ENCODE measurements around the gene COL20A1.

Gene COL20A1

GRCh38 chr20:63351326-63351700, 58.3 kb downstream of the COL20A1 start:
- DNase-seq = no peak

DNA sequence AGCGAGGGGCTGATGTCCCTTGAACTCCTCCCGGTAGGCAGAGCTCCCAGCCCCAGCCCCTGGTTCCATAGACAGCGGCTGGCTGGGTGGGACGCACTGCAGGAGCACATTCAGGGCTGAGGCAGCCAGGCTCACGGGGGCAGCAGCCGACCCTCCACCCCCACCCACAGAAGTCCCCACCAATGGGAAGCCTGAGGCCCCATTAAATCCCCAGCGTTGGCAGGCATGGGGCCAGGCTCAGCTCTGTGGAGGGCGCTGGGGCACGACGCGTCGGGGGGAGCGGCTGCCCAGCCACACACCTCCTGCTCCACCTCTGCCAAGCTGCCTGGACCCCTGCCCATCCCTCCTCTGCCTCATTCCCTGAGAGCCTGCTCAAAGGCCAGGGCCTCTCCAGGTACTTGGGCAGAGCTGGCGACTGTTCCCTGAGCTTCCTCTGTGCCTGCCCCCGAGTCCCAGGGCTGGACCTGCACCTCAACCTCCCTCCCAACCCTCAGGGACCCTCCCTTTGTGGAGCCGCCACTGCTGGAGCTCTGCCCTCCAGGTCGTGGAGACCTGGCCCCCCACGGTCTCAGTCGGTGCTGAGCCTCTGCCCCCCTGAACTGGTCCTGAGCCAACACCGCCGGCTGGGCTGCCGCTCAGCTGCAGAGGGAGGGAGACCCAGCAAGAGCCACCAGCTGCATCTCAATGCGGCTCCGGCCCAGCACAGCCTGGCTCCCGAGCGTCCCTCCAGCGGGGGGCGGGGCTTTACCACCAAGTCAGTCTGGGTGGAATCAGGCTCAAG, 59.0 kb downstream of the COL20A1 start:
- no peak for DNase-seq

- DNase-seq = no peak
These were observed 59.8 kb downstream of the COL20A1 start for GRCh38 chr20:63352811-63353221.

DNA sequence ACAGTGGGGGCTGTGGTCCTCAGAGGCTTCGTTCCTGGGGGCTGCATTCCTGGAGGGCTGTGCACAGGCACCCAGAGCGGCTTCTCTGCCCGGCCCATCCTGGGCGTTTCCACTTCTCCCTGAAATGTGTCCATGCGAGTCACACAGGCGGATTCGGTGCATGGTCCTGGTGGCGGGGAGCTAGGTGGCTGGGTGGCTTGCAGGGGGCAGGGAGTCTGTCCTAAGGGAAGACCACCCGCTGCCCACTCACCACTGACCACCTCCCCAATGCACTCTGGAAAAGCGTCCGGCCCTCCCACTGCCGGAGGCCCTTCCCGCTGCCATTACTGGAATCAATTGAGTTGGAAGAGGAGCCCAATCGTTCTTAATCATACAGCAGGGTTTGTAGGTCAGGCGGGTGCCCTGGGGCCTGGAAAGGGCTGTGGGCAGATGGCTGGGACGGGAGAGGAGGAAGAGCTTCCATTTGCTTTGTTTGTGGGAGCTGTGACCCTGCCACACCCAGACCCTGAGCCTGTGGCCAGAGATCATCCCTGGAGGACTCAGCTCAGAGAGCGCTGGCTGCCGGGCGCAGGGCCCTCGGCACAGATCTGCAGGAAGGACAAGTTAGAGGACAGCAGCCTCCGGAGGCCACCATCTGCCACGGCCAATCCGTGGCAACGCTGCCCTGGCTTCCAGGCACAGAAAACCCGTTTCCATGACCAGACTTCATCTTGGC, 61.8 kb downstream of the COL20A1 start:
- no peak for DNase-seq

- DNase-seq = no peak
These were observed 62.9 kb downstream of the COL20A1 start for GRCh38 chr20:63355781-63356295.

DNA sequence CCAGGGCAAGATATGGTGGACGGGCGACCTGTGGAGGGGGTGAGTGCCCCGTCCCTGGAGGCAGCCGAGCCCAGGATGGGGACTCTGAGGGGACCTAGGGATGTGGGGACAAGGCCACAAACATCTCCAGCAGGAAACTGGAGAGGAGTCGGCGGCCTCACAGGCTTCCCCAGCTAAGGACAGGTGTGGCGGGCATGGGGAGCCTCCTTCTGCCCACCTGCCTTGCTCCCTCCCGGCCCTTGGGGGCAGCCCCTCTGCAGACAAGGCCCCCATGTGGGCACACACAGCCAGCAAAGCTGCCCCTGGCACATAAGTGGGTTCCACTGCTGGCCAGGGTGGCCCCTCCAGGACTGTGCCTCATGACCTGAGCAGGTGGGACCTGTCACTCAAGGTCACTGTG, 63.5 kb downstream of the COL20A1 start:
- DNase-seq = no peak

DNA sequence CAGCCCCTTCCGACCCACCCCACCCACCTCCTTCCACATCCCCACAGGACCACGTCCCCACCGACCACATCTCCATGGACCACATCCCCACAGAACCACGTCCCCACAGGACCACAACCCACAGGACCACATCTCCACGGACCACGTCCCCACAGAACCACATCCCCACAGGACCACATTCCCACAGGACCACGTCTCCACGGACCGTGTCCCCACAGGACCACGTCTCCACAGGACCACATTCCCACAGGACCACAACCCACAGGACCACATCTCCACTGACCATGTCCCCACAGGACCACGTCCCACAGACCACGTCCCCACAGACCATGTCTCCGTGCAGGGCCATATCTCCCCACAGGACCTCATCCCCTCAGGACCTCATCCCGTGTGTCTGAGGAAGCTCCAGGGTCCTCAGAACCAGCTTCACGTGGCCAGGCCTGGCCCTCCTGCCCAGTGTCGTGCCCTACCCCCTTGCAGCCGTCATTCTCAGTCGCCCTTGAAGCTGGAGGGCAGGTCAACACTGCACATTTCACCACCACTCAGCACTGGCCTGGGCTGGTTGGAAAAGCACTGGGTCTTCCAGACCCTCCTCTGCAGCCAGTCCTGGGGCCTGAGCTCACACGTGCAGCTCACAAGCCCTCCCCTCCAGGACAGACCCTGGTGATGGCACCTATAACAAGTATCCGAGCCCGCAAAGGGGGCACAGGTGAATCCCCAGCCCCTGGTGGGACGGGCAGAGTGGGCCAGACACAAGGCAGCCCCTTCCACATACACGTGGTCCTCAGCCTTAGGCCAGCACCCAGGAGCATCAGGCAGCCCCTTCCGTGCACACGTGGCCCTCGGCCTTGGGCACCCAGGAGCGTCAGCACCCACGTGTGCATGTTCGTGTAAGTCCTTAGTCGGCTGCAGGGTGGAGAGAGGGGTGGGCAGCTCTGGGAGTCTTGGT, 64.2 kb downstream of the COL20A1 start:
- DNase-seq = no peak

GRCh38 chr20:63357921-63358905, 65.2 kb downstream of the COL20A1 start:
- no peak for DNase-seq

GRCh38 chr20:63359164-63359934, 66.4 kb downstream of the COL20A1 start:
- no peak for DNase-seq

DNA sequence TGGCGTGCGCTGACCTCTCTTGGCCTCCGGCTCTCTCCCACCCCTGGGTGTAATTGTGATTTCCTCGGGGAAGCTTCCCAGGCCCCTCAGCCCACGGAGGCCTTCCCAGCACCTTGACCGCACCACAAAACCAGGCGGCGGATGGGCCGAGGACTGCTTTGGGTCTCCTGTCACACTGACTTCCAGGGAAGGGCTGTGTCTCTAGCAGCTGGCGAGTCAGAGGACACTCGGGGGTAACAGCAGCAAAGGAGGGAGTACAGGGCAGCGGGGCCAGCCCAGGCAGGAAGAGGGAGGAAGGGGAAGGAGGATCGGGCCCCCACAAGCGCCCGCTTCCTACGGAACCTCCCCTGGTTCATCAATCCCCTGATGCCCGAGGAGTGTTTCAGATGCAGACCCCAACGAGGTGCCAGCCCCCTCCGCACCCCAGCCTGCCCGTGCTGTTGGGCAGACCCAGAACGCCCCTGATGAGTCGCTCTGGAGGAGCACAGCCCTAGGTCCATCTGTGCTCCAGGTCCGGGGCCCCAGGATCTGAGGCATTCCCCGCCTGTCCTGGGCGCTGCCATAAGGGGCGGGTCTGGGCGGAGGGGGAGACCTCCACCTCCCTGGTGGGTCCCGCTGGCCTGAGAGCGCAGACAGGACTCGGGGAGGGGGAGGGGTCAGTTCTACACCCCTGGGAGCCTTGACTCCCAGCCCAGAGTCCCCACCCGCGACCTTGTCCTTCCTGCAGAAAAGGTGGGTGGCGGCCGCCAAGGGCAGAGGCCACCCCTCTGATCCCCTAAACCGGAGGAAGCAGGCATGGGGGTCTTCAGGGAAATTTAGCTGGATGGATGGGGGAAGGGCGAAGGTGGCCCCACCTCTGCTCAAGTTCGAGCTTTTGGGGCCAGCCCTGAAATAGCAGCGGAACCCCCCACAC, 67.2 kb downstream of the COL20A1 start:
- DNase-seq = no peak

DNA sequence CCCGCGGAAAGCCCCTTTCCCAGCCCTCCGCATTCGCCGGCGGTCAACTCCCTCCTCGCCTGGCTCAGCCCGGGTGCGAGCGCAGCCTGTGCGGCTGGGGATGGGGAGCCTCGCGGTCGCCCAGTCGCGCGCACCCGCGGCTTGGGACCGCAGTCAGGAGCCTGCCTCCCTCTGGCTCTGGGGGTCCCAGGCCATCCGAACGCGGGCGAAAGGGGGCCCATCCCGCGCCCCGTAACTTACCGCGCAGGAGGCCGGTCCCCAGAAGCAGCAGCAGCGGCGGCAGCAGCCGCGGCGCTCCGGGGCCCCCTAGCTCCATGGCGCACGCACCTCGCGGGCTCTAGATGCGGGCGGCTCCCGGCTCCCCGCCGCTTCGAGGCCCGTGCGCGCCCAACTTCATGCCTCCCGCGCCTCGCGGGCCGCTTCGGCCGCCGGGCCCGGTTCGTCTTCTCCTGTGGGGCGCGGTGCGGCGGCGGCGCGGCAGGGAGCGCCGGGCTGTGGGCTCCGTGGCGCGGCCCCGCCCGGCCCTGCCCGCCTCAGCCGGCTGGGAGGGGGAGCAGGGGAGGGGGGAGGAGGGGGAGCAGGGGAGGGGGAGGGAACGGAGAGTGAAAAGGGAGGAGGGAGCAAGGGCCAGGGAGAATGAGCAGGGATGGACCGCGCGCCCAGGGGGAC, 68.0 kb downstream of the COL20A1 start, which contains the start of gene CHRNA4:
TSS of gene CHRNA4 (minus strand) at position 500 of the 669 bp plus-strand sequence. CDS start at position 316, 184 bp downstream.
- DNase-seq = no peak

DNA sequence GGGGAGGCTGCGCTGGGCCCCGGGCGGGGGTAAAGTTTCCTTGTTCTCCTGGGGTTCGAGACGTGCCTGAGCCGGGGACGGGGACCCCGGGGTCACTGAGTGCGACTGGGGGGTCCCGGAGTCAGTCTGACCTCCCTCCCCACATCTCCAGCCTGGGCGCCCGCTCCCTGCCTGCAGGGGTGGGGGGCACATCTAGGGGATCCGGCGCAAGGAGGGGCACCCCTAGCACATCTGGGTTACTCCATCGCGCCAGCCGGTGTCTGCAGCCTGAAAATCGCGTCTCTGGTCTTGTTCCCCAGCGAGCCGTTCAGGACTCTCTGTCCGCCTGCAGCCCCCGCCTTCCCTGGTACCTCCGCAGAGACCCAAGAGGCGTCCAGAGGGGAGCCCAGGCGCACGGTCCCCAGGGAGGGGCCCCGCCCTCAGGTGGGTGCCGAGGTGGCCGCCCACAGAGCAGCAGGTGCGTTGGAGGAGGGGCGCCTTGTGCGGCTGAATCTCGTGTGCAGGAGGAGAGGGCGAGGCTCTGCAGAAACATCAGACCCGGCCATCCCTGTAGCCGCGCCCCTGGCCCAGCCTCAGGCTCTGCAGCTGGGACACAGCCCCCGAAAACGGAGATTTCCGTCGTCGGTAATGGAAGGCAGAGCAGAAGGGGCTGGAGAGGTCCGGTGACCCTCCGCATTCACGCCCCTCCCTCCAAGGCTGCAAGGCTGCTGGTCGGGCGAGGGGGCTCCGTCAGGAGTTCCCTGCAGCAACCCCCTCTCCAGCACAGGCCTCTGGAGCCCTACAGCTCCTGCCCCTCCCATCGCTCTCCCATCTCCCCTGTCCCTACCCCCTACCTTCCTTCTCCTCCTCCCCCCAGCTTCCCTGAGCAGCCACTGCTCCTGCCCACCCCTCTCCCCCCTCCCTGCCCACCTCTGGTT, 68.8 kb downstream of the COL20A1 start:
- no peak for DNase-seq

DNA sequence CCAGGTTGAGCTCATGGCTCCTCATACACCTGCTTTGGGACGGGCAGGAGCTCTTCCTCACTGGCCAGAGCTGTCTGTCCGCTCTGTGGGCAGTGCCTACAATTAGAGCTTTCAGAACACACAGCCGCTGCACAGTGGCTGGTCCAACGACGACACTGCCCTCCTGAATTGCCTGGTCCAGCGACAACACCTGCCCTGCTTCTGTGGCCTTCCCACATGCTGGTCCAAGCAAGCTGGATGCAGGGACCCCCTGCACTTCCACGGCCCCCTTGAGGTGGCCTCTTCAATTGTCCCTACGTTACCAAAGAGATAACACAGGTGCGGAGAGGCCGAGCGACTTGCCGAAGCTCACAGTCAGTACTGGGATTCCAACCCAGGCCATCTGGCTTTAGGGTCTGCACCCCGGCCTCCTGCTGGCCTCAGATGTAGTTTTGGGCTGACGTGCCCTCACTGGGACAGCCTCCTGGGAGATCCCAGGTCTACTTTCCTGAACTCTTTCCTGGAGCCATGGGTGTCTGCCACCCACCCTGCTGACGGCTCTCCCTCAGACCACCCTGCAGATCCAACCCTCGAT, 69.5 kb downstream of the COL20A1 start:
- DNase-seq = no peak

DNA sequence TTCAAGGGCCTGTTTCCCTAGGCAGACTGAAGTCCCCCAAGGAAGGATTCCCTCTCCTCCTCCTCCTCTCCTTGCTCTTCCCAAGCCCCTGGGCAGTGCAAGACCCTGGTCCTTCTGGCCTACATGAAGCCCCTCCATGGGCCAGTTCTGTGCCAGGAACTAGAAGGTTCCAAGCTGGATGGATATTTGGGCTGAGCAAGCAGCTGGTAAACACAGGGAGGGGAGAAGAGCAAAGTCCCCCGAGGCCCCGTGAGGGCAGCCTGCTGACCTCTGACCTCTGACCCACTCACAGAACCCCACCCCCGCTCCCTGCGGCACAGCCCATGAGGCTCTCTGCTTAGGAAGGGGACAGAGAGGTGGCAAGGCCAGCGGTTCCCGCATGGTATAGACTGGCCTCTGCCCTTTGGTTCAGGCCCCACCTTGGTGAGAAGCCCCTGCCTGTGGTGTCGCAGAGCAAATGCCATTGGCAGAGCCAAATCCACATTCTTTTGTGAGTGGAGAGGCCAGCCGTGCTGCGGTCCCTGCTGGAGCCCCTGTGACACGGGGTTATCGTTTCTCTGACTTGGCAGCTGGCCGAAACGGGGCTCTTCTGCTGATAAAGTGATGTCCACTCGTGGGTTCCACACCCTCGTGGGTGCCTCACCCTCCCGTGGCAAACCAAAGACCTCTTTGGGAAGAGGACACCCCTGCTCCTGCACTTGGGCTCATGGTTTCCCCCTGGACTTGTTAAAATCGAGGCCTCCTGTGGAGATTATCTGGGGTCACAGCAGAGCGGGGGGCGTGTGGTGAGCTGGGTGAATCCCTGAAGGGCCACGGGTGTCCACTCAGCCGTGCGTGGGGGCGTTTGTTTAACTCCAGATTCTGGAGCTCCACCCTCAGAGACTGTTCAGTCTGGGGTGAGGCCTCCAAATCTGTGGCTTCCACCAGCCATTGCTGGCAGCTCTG, 70.3 kb downstream of the COL20A1 start:
- no peak for DNase-seq

- no peak for DNase-seq
These were observed 71.1 kb downstream of the COL20A1 start for GRCh38 chr20:63363981-63364561.

All from activated CD4-positive, alpha-beta T cell treated with anti-CD3 and anti-CD28 coated beads, Interleukin-10, Interleukin-2, amounts not matched to agents 100 ng/mL and 50 ng/mL, durations not matched to agents 16 hours and 8 hours (primary cell).